ENCODE data around the gene CAPN2. TPM values are rescaled to one million over a fixed set of nuclear protein-coding genes. Genes with fewer than 3 reads are reported as not detected.

CAPN2 gene
- total and polyA plus RNA-seq, 2 experiments from 2014 or later, result 8.4 to 17.8 TPM

DNA sequence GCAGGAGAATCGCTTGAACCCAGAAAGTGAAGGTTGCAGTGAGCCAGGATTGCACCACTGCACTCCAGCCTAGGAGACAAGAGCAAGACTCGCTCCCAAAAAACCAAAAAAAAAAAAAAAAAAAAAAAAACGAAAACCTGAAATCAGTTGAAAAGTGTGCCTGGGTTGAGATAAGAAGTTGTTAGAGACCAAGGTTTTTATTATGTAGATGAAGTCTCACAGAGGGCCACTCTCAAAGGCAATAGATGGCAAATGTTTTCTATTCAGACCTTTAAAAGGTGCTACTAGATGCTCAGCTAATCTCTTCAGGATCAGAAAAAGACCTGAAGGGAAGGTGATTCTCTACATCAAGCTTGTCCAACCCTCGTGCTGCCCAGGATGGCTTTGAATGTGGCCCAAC, 17.6 kb downstream of the CAPN2 start:
- peak; percentile 44 for DNase-seq (ENCODE audit: low spot score)
- H3K27ac ChIP-seq (ENCODE audit: low read depth), result no peak overlapping the region
- peak overlapping the region; percentile 9; the same call in 1 of the 2 replicates for H3K4me2 ChIP-seq
- Mint-ChIP-seq H3K36me3 (ENCODE audit: low read depth) (peaks cover 16% of the 10 kb centered on the region), H3K27me3 (ENCODE audit: insufficient read depth, low read depth, poor library complexity) (peaks cover 77% of the 10 kb centered on the region), H3K9me3 (no peaks in the 10 kb centered on the region; the same call in 2 of the 3 replicates), H3K27ac (no peak overlapping the region), H3K4me3 (no peak overlapping the region), H3K4me1 (peaks cover 73% of the 10 kb centered on the region)
- H3F3A ChIP-seq (replicated peaks; ENCODE audit: low read depth), result no peaks in the 10 kb centered on the region
- peak; percentile 7; the same call in 2 of the 3 replicates for ATAC-seq
- H3K9me2 ChIP-seq (ENCODE audit: insufficient read depth), result peaks cover 10% of the 10 kb centered on the region
- peaks cover 79% of the 10 kb centered on the region for H3K27me3 ChIP-seq (ENCODE audit: insufficient read depth)
- no peak for TF ChIP-seq ZNF114 (CRISPR knock-in tag; IDR thresholded peaks at IDR 0.05)
- TF ChIP-seq NANOG (IDR thresholded peaks at IDR 0.05; ENCODE audit: borderline replicate concordance), result peak; percentile 58; the same call in 1 of the 2 replicates
- no peak for TF ChIP-seq EZH2phosphoT487 (IDR thresholded peaks at IDR 0.05; ENCODE audit: unreplicated experiment)
- TF ChIP-seq POLR2AphosphoS5 (IDR thresholded peaks at IDR 0.05; ENCODE audit: low read depth), result no peak
- TF ChIP-seq CTCF (conservative IDR thresholded peaks at IDR 0.05; ENCODE audit: low read depth in 2 of 2), result no peak
- no peak for TF ChIP-seq EZH2 (IDR thresholded peaks at IDR 0.05; ENCODE audit: low read depth, unreplicated experiment)
- TF ChIP-seq ZNF331 (CRISPR knock-in tag; IDR thresholded peaks at IDR 0.05; ENCODE audit: low read depth), result no peak
- H2AFZ ChIP-seq, result no peak overlapping the region
- no peaks in the 10 kb centered on the region for H3K79me2 ChIP-seq (replicated peaks; ENCODE audit: insufficient read depth)
- H3K4me1 ChIP-seq (ENCODE audit: insufficient read depth), result peaks cover 55% of the 10 kb centered on the region
- H3K36me3 ChIP-seq (ENCODE audit: insufficient read depth), result no peaks in the 10 kb centered on the region
- no peak overlapping the region for H3K4me3 ChIP-seq
- no peaks in the 10 kb centered on the region; the same call in 1 of the 2 replicates for H4K20me1 ChIP-seq (replicated peaks; ENCODE audit: insufficient read depth)

GRCh38 chr1:223730479-223731132, 18.3 kb downstream of the CAPN2 start:
- Histone ChIP-seq H3K79me2 (replicated peaks; ENCODE audit: insufficient read depth) (no peaks in the 10 kb centered on the region), H3K4me1 (ENCODE audit: insufficient read depth) (peaks cover 55% of the 10 kb centered on the region), H4K20me1 (replicated peaks; ENCODE audit: insufficient read depth) (no peaks in the 10 kb centered on the region; the same call in 1 of the 2 replicates), H3K27ac (ENCODE audit: low read depth) (no peak overlapping the region), H3F3A (replicated peaks; ENCODE audit: low read depth) (no peaks in the 10 kb centered on the region), H3K4me2 (peak overlapping the region; percentile 9; the same call in 1 of the 2 replicates), H3K36me3 (ENCODE audit: insufficient read depth) (no peaks in the 10 kb centered on the region), H3K27me3 (ENCODE audit: insufficient read depth) (peaks cover 78% of the 10 kb centered on the region), H3K4me3 (no peak overlapping the region), H3K9me2 (ENCODE audit: insufficient read depth) (peaks cover 10% of the 10 kb centered on the region), H2AFZ (no peak overlapping the region)
- Mint-ChIP-seq H3K27me3 (ENCODE audit: insufficient read depth, low read depth, poor library complexity) (peaks cover 77% of the 10 kb centered on the region), H3K27ac (no peak overlapping the region), H3K4me3 (peak overlapping the region; percentile 15; the same call in 1 of the 3 replicates), H3K9me3 (no peaks in the 10 kb centered on the region; the same call in 2 of the 3 replicates), H3K4me1 (peaks cover 71% of the 10 kb centered on the region), H3K36me3 (ENCODE audit: low read depth) (peaks cover 16% of the 10 kb centered on the region)
- ATAC-seq (no peak), DNase-seq (ENCODE audit: low spot score) (peak; percentile 49)
- TF ChIP-seq POLR2AphosphoS5 (IDR thresholded peaks at IDR 0.05; ENCODE audit: low read depth) (no peak), CREB1 (CRISPR knock-in tag; IDR thresholded peaks at IDR 0.05; ENCODE audit: low read depth) (no peak), CTCF (conservative IDR thresholded peaks at IDR 0.05; ENCODE audit: low read depth in 2 of 2) (no peak), JUNB (IDR thresholded peaks at IDR 0.05; ENCODE audit: unreplicated experiment) (no peak), STAT1 (IDR thresholded peaks at IDR 0.05; ENCODE audit: unreplicated experiment) (no peak), ZNF114 (CRISPR knock-in tag; IDR thresholded peaks at IDR 0.05) (no peak), EZH2phosphoT487 (IDR thresholded peaks at IDR 0.05; ENCODE audit: unreplicated experiment) (no peak), EZH2 (IDR thresholded peaks at IDR 0.05; ENCODE audit: low read depth, unreplicated experiment) (no peak)
- TF ChIP-seq, protein P1, sequence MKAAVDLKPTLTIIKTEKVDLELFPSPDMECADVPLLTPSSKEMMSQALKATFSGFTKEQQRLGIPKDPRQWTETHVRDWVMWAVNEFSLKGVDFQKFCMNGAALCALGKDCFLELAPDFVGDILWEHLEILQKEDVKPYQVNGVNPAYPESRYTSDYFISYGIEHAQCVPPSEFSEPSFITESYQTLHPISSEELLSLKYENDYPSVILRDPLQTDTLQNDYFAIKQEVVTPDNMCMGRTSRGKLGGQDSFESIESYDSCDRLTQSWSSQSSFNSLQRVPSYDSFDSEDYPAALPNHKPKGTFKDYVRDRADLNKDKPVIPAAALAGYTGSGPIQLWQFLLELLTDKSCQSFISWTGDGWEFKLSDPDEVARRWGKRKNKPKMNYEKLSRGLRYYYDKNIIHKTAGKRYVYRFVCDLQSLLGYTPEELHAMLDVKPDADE (IDR thresholded peaks at IDR 0.05), result no peak
- TF ChIP-seq, protein P2, sequence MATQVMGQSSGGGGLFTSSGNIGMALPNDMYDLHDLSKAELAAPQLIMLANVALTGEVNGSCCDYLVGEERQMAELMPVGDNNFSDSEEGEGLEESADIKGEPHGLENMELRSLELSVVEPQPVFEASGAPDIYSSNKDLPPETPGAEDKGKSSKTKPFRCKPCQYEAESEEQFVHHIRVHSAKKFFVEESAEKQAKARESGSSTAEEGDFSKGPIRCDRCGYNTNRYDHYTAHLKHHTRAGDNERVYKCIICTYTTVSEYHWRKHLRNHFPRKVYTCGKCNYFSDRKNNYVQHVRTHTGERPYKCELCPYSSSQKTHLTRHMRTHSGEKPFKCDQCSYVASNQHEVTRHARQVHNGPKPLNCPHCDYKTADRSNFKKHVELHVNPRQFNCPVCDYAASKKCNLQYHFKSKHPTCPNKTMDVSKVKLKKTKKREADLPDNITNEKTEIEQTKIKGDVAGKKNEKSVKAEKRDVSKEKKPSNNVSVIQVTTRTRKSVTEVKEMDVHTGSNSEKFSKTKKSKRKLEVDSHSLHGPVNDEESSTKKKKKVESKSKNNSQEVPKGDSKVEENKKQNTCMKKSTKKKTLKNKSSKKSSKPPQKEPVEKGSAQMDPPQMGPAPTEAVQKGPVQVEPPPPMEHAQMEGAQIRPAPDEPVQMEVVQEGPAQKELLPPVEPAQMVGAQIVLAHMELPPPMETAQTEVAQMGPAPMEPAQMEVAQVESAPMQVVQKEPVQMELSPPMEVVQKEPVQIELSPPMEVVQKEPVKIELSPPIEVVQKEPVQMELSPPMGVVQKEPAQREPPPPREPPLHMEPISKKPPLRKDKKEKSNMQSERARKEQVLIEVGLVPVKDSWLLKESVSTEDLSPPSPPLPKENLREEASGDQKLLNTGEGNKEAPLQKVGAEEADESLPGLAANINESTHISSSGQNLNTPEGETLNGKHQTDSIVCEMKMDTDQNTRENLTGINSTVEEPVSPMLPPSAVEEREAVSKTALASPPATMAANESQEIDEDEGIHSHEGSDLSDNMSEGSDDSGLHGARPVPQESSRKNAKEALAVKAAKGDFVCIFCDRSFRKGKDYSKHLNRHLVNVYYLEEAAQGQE (IDR thresholded peaks at IDR 0.05; ENCODE audit: unreplicated experiment), result no peak
